Hair follicle dermal papilla cell (primary cell): ENCODE results near the gene TCF7L2. TPM values are rescaled to one million over a fixed set of nuclear protein-coding genes. Genes with fewer than 3 reads are reported as not detected.

Experiments
- total RNA-seq: library from RNA; depleted of rRNA; stranded (reverse); fragments of >200 nt; gene quantifications from 2 replicates; pipeline ENCODE4 v1.2.3, GENCODE V29; 2012

Gene TCF7L2
- total RNA-seq: 15.9 and 20.4 TPM in 2 replicates

DNA sequence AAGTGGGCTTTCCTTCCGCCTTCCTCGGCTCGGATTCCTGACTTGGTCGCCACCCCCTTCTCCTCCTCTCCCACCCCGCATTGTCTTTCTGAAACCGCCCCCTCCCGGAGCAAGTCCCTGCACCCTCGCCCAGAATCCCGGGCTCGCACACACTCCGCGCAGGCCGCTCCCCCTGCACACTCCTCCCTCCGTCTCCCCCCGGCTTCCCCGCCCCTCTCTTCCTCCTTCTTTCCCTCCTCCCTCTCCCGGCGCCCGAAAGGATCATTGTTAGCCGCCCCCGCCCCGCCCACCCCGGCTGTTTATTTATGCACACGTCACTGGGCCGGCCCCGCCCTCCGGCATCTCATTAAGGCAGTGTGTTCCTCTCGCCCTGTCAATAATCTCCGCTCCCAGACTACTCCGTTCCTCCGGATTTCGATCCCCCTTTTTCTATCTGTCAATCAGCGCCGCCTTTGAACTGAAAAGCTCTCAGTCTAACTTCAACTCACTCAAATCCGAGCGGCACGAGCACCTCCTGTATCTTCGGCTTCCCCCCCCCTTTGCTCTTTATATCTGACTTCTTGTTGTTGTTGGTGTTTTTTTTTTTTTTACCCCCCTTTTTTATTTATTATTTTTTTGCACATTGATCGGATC lies at the start of gene TCF7L2:
TSS of gene TCF7L2 (plus strand) at position 373 of the 633 bp plus-strand sequence. CDS start 510 bp downstream, outside the sequence.

